ENCODE measurements around the gene C9orf85. TPM values are rescaled to one million over a fixed set of nuclear protein-coding genes. Genes with fewer than 3 reads are reported as not detected.
"Not testable (repeated sequence)": the region's sequence is repeated elsewhere in the genome, so short reads cannot be mapped to it uniquely, and the experiment has no call there.

The C9orf85 gene
- total and polyA plus RNA-seq, 8 donors = 8.3 to 20.8 (median 18.2) TPM

- no peak overlapping the region for H3K27ac ChIP-seq
- DNase-seq (no peak), ATAC-seq (no peak)
- TF ChIP-seq, protein P1, sequence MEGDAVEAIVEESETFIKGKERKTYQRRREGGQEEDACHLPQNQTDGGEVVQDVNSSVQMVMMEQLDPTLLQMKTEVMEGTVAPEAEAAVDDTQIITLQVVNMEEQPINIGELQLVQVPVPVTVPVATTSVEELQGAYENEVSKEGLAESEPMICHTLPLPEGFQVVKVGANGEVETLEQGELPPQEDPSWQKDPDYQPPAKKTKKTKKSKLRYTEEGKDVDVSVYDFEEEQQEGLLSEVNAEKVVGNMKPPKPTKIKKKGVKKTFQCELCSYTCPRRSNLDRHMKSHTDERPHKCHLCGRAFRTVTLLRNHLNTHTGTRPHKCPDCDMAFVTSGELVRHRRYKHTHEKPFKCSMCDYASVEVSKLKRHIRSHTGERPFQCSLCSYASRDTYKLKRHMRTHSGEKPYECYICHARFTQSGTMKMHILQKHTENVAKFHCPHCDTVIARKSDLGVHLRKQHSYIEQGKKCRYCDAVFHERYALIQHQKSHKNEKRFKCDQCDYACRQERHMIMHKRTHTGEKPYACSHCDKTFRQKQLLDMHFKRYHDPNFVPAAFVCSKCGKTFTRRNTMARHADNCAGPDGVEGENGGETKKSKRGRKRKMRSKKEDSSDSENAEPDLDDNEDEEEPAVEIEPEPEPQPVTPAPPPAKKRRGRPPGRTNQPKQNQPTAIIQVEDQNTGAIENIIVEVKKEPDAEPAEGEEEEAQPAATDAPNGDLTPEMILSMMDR (IDR thresholded peaks at IDR 0.05) = no peak
- peaks cover 0 to 10% of the 10 kb centered on the region in 2 donors for H3K36me3 ChIP-seq
- no peaks in the 10 kb centered on the region for H3K27me3 ChIP-seq
- intact Hi-C loops (cut with DNase I) = no loop called here
- H3K9me3 ChIP-seq = no peaks in the 10 kb centered on the region
- H3K4me1 ChIP-seq = no peaks in the 10 kb centered on the region
- H3K4me3 ChIP-seq = no peak overlapping the region
Observed at GRCh38 chr9:71955300-71955915, 44.0 kb downstream of the C9orf85 start.

- intact Hi-C loops (cut with DNase I) = no loop called here
- peaks cover 0 to 19% of the 10 kb centered on the region in 2 donors for H3K36me3 ChIP-seq
- TF ChIP-seq, protein P1 (IDR thresholded peaks at IDR 0.05) = no peak
- no peak overlapping the region for H3K4me3 ChIP-seq
- H3K27ac ChIP-seq = no peak overlapping the region
- ATAC-seq = no peak
- H3K4me1 ChIP-seq = peaks cover 0 to 3% of the 10 kb centered on the region in 2 donors
- no peak for DNase-seq
- H3K9me3 ChIP-seq = no peaks in the 10 kb centered on the region
- no peaks in the 10 kb centered on the region for H3K27me3 ChIP-seq
Observed at GRCh38 chr9:71962328-71962727, 50.9 kb downstream of the C9orf85 start.

DNA sequence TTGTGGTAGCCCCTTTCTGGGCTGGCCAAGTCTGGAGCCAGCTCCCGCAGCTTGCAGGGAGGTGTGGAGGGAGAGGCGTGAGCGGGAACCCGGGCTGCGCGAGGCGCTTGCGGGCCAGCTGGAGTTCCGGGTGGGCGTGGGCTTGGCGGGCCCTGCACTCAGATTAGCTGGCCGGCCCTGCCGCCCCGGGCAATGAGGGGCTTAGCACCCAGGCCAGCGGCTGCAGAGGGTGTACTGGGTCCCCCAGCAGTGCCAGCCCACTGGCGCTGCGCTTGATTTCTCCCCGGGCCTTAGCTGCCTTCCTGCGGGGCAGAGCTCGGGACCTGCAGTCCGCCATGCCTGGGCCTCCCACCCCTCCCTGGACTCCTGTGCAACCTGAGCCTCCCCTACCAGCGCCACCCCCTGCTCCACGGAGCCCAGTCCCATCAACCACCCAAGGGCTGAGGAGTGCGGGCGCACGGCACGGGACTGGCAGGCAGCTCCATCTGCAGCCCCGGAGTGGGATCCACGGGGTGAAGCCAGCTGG is 52.1 kb downstream of the C9orf85 start:
- ATAC-seq; H3K4me1 ChIP-seq; H3K27me3 ChIP-seq; H3K4me3 ChIP-seq; H3K27ac ChIP-seq; DNase-seq; intact Hi-C loops (cut with DNase I): not testable (repeated sequence)
- H3K9me3 ChIP-seq = peaks cover 0 to 10% of the 10 kb centered on the region in 2 donors
- peaks cover 0 to 19% of the 10 kb centered on the region in 2 donors for H3K36me3 ChIP-seq

DNA sequence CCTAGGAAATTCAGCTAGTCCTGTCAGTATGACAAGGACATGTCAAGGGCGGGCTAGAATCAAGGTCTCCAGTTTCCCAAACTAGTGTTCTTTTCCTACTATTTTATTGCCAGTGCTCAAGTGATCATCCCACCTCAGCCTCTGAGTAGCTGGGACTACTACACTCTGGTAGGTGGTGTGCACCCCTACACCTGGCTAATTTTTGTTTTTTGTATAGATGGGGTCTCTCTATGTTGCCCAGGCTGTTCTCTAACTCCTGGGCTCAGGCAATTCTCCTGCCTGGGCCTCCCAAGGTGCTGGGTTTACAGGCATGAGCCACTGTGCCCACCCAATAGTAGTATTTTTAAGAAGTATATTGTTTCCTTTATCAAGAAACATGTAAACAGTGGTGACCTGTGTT is 54.0 kb downstream of the C9orf85 start:
- ATAC-seq (no peak), DNase-seq (no peak)
- Histone ChIP-seq H3K27ac (no peak overlapping the region), H3K4me1 (peaks cover 0 to 3% of the 10 kb centered on the region in 2 donors), H3K27me3 (no peaks in the 10 kb centered on the region), H3K4me3 (no peak overlapping the region), H3K36me3 (peaks cover 0 to 22% of the 10 kb centered on the region in 2 donors), H3K9me3 (peaks cover 0 to 18% of the 10 kb centered on the region in 2 donors)
- intact Hi-C loops (cut with DNase I) = no loop called here
- TF ChIP-seq, protein P1 (IDR thresholded peaks at IDR 0.05) = no peak

- ATAC-seq = no peak
- peaks cover 0 to 18% of the 10 kb centered on the region in 2 donors for H3K9me3 ChIP-seq
- H3K27me3 ChIP-seq = no peaks in the 10 kb centered on the region
- H3K4me1 ChIP-seq = peaks cover 0 to 3% of the 10 kb centered on the region in 2 donors
- TF ChIP-seq, protein P1 (IDR thresholded peaks at IDR 0.05) = no peak
- DNase-seq = no peak
- intact Hi-C loops (cut with DNase I) = no loop called here
- H3K36me3 ChIP-seq = peaks cover 0 to 23% of the 10 kb centered on the region in 2 donors
- no peak overlapping the region for H3K27ac ChIP-seq
- no peak overlapping the region for H3K4me3 ChIP-seq
Observed at GRCh38 chr9:71966601-71967000, 55.2 kb downstream of the C9orf85 start.
